ENCODE measurements around the gene ASB13.

The ASB13 gene

GRCh38 chr10:5618829-5619228 is 47.6 kb downstream of the ASB13 start:
- no peak for TF ChIP-seq CTCF (IDR thresholded peaks at IDR 0.05; ENCODE audit: insufficient read depth, missing control alignments)
- FAIRE-seq (no peak), DNase-seq (ENCODE audit: insufficient read length, low spot score) (no peak)

- no peak for FAIRE-seq
- no peak for DNase-seq (ENCODE audit: insufficient read length, low spot score)
- no peak for TF ChIP-seq CTCF (IDR thresholded peaks at IDR 0.05; ENCODE audit: insufficient read depth, missing control alignments)
Observed at GRCh38 chr10:5618042-5618441, 48.4 kb downstream of the ASB13 start.

- FAIRE-seq (no peak), DNase-seq (ENCODE audit: insufficient read length, low spot score) (no peak)
- TF ChIP-seq CTCF (IDR thresholded peaks at IDR 0.05; ENCODE audit: insufficient read depth, missing control alignments) = no peak
Observed at GRCh38 chr10:5617521-5617920, 48.9 kb downstream of the ASB13 start.

- TF ChIP-seq CTCF (IDR thresholded peaks at IDR 0.05; ENCODE audit: insufficient read depth, missing control alignments) = no peak
- FAIRE-seq = no peak
- no peak for DNase-seq (ENCODE audit: insufficient read length, low spot score)
Observed at GRCh38 chr10:5616836-5617235, 49.6 kb downstream of the ASB13 start.

GRCh38 chr10:5616046-5616445 is 50.3 kb downstream of the ASB13 start:
- DNase-seq (ENCODE audit: insufficient read length, low spot score) = no peak
- no peak for TF ChIP-seq CTCF (IDR thresholded peaks at IDR 0.05; ENCODE audit: insufficient read depth, missing control alignments)
- no peak for FAIRE-seq

- no peak for DNase-seq (ENCODE audit: insufficient read length, low spot score)
- TF ChIP-seq CTCF (IDR thresholded peaks at IDR 0.05; ENCODE audit: insufficient read depth, missing control alignments) = no peak
- no peak for FAIRE-seq
Observed at GRCh38 chr10:5615316-5615715, 51.1 kb downstream of the ASB13 start.

- DNase-seq (ENCODE audit: insufficient read length, low spot score) (no peak), FAIRE-seq (no peak)
- TF ChIP-seq CTCF (IDR thresholded peaks at IDR 0.05; ENCODE audit: insufficient read depth, missing control alignments) = no peak
Observed at GRCh38 chr10:5614155-5614721, 52.2 kb downstream of the ASB13 start.

All from D721Med (cell line).